Upper lobe of left lung (tissue), 4 donors: ENCODE measurements around the gene KCNIP1.

Source experiments
- CTCF ChIP-seq, 6 experiments: fragments of 450-650 bp in 4 of 6; fragments of 200-600 bp in 2 of 6; sonication (generic) in 2 of 6; IDR thresholded peaks; one replicate each; pipeline ENCODE4 v1.5.1; 2016 to 2019; ENCODE audit warnings: antibody characterized with exemption in 6 of 6
- EP300 ChIP-seq, 4 donors: sonication (generic); formaldehyde crosslinking; IDR thresholded peaks; one replicate each; pipeline ENCODE4 v1.5.1; 2017; ENCODE audit warnings: antibody characterized with exemption in 4 of 4, control low read depth in 2 of 4
- POLR2A ChIP-seq, 4 donors: fragments of 450-650 bp; IDR thresholded peaks; one replicate each; pipeline ENCODE4 v1.5.1; 2016 to 2017; ENCODE audit warnings: antibody characterized with exemption in 4 of 4, mild to moderate bottlenecking in 2 of 4
- POLR2AphosphoS5 ChIP-seq, 2 donors: sonication (generic); formaldehyde crosslinking; IDR thresholded peaks; one replicate each; pipeline ENCODE4 v1.5.1; 2017; ENCODE audit warnings: antibody characterized with exemption in 2 of 2

GRCh38 chr5:170523830-170524229 is 20.0 kb downstream of the KCNIP1 start:
- no peak for TF ChIP-seq CTCF (IDR thresholded peaks at IDR 0.05)
- TF ChIP-seq POLR2A (IDR thresholded peaks at IDR 0.05), result no peak
- no peak for TF ChIP-seq EP300 (IDR thresholded peaks at IDR 0.05)
- TF ChIP-seq POLR2AphosphoS5 (IDR thresholded peaks at IDR 0.05), result no peak
